ENCODE measurements around the gene HYAL3.
"Not testable (repeated sequence)": the region's sequence is repeated elsewhere in the genome, so short reads cannot be mapped to it uniquely, and the experiment has no call there.

HYAL3 gene

DNA sequence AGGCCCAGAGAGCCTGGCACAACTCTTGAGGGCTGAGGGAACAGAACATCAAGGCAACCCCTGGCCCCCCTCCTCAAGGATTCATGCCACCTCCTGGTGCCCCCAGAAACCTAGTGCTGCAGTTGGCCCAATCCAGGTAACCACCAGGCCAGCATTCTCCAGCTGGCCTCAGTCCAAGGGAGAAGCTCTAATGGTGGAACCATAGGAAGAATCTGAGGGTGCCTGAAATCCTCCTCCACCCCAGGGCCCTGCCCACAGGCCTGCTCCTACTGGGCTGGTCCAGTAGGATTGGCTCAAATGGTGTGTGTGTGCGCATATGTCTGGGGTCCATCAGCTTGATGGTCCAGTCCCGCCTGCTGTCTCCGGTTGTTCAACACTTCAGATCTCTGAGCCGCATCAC is 15.6 kb upstream of the HYAL3 start:
- no peak overlapping the region for H3K4me3 ChIP-seq (ENCODE audit: low read length)
- no peak for DNase-seq (ENCODE audit: low read depth)
- TF ChIP-seq, protein P1, sequence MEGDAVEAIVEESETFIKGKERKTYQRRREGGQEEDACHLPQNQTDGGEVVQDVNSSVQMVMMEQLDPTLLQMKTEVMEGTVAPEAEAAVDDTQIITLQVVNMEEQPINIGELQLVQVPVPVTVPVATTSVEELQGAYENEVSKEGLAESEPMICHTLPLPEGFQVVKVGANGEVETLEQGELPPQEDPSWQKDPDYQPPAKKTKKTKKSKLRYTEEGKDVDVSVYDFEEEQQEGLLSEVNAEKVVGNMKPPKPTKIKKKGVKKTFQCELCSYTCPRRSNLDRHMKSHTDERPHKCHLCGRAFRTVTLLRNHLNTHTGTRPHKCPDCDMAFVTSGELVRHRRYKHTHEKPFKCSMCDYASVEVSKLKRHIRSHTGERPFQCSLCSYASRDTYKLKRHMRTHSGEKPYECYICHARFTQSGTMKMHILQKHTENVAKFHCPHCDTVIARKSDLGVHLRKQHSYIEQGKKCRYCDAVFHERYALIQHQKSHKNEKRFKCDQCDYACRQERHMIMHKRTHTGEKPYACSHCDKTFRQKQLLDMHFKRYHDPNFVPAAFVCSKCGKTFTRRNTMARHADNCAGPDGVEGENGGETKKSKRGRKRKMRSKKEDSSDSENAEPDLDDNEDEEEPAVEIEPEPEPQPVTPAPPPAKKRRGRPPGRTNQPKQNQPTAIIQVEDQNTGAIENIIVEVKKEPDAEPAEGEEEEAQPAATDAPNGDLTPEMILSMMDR (IDR thresholded peaks at IDR 0.05; ENCODE audit: insufficient read depth, low read depth, low read length, missing control alignments): no peak

DNA sequence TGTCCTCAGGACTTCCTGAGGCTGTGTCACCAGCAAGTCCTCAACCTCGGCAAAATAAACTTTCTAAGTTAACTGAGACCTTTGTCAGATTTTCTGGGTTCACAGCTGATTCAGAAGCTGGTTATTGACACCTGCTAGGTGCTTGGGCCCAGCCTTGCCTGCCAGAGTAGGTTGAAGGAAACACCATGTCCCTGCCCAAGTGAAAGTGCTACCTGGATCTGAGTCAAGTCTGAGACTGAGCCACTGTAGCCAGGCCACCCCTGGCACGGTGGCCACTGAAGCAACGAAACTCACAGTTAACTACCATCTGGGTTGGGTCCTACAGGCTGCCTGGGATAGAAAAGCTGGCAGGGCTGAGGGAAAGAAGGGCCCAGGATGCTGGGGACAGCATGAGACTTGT is 15.1 kb upstream of the HYAL3 start:
- DNase-seq (ENCODE audit: low read depth): no peak
- TF ChIP-seq, protein P1 (IDR thresholded peaks at IDR 0.05; ENCODE audit: insufficient read depth, low read depth, low read length, missing control alignments): no peak
- H3K4me3 ChIP-seq (ENCODE audit: low read length): no peak overlapping the region

DNA sequence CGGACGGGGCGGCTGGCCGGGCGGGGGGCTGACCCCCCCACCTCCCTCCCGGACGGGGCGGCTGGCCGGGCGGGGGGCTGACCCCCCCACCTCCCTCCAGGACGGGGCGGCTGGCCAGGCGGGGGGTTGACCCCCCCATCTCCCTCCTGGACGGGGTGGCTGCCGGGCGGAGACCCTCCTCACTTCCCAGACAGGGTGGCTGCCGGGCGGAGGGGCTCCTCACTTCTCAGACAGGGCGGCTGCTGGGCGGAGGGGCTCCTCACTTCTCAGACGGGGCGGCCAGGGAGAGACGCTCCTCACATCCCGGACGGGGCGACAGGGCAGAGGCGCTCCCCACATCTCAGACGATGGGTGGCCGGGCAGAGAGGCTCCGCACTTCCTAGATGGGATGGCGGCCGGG is 12.8 kb upstream of the HYAL3 start:
- not testable (repeated sequence) for DNase-seq (ENCODE audit: low read depth)

DNA sequence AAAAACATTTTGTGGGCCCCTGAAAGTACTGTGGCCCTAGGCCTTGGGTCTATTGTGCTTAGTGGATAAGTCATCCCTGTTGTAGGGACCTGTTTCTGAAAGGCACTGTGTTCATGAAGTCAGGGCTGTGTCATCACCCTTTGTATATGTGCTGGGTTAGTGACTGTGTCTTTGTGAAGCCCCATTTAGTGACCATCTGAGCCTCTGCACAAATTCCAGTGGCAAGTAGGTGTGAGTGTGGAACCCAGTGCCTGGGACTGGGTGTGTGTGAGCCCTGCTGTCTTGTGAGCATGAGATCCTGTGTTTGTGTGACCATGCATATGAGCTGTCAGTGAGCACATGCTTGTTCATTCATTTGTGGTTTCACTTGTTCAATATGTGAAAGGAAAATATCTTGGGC is 5.4 kb upstream of the HYAL3 start:
- TF ChIP-seq, protein P1 (IDR thresholded peaks at IDR 0.05; ENCODE audit: insufficient read depth, low read depth, low read length, missing control alignments): no peak
- no peak overlapping the region for H3K4me3 ChIP-seq (ENCODE audit: low read length)
- DNase-seq (ENCODE audit: low read depth): peak; percentile 66

More for the DNA sequence above, 12.8 kb upstream of the HYAL3 start:
- not testable (repeated sequence) for H3K4me3 ChIP-seq (ENCODE audit: low read length)

DNA sequence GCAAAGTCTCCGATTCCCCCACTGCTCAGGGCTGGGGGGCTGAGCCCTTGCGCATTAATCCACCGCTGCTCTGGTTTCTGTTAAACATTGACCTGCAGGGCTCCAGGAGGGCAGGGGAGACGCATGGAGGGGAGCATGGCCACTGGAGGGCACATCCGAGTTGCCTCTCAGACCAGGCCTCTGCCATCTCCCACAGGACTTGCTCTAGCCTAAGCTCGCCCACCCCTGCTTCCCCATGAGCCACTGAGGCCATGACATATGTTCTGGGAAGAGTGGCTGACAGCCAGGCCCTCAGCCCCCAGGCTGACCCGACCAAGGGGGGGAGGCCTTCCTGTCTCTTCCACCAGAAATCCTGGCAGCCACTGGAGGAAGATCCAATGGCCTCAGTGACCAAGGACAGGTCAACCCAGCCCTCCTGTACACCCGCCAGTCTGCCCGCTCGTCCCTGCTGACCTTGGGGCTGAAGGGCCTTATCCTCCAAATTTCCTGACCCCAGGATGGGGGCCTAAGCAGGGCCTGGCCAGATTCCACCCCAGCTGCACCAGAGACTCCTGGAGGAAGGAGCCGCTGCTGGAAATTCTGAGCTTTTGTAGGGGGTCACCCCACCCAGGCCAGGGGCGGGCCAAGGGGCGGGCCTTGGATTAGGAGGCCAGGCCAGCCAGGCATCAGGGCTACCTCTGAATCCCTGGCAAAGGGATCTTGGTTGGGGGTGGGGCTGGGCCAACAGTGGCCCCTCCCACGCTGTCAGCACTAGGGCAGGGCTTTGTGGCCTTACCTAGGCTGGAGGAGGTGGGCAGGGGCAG is 4.0 kb upstream of the HYAL3 start, which contains the start of gene HYAL1:
TSS of gene HYAL1 (minus strand) at position 562 of the 803 bp plus-strand sequence. CDS start 618 bp downstream, outside the sequence.
- TF ChIP-seq, protein P1 (IDR thresholded peaks at IDR 0.05; ENCODE audit: insufficient read depth, low read depth, low read length, missing control alignments): peak; percentile 14
- H3K4me3 ChIP-seq (ENCODE audit: low read length): peak within 1 kb of the TSS; percentile 3
- peak; percentile 41 for DNase-seq (ENCODE audit: low read depth)

DNA sequence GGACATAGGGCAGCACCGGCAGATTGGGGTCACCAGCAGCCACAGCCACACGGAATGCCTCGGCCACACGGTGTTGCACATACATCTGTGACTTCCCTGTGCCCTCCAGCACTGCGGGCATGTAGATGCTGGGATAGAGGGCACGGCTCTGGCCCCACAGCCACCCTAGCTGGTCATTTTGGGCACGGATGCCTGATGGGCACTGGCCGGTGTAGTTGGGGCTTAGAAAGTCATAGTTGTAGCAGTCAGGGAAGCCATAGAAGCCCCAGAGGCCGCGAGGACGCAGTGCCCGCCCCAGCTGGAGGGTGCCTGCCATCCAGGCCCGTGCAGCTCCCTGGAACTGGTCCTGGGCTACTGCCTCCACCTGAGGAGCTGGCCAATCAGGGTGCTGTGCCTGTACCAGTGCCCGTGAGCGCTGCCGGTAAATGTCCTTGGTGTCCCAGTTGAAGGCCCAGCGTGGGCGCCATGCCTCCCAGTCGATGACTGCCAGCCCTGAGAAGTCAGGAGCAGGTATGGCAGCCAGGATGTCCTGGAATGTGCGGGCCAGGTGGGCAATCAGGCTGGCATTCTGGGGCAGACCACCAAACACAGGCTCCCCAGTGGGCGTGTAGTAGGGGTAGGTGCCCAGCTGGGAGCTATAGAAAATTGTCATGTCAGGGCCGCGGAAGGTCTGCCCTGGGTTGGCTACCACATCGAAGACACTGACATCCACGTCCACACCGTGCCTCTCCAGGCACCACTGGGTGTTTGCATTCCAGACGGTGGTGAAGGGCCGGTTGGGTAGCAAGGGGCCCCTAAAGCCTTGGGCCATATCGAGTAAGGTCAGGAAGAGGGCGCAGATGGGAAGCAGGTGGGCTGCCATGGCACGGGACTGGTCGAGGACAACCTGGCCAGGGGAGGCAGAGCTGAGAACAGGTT is 3.1 kb upstream of the HYAL3 start:
- TF ChIP-seq, protein P1 (IDR thresholded peaks at IDR 0.05; ENCODE audit: insufficient read depth, low read depth, low read length, missing control alignments): no peak
- no peak overlapping the region for H3K4me3 ChIP-seq (ENCODE audit: low read length)
- DNase-seq (ENCODE audit: low read depth): no peak

DNA sequence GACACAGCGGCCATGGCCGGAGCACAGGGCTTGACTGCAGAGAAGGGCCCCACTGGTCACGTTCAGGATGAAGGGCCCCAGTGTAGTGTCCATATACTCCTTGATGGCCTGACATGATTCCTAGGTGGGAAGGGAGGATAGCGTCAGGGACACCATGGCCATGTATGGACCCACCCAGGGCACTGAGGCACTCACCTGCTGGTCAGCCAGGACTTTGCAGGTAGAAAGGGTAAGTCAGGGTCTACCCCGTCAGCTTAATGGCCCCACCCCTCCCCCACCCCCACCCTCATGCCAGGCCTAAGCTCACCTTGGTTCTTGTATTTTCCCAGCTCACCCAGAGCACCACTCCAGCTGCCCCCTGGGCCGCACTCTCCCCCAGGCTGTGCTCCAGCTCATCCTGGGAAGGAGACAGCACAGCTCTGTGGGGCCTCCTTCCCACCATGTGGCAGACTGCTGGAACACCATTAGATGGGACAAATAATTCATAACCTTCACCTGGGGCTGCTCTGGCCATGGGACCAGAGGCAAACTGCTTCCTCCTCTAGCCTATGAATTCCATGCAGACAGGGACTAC is 1.6 kb upstream of the HYAL3 start:
- no peak for DNase-seq (ENCODE audit: low read depth)
- TF ChIP-seq, protein P1 (IDR thresholded peaks at IDR 0.05; ENCODE audit: insufficient read depth, low read depth, low read length, missing control alignments): no peak
- no peak overlapping the region for H3K4me3 ChIP-seq (ENCODE audit: low read length)

Data from epithelial cell of esophagus (primary cell).